ENCODE measurements around the gene CRYBB2. TPM values are rescaled to one million over a fixed set of nuclear protein-coding genes. Genes with fewer than 3 reads are reported as not detected.

Gene CRYBB2, protein sequence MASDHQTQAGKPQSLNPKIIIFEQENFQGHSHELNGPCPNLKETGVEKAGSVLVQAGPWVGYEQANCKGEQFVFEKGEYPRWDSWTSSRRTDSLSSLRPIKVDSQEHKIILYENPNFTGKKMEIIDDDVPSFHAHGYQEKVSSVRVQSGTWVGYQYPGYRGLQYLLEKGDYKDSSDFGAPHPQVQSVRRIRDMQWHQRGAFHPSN
- not detected in 2 replicates for total RNA-seq

DNA sequence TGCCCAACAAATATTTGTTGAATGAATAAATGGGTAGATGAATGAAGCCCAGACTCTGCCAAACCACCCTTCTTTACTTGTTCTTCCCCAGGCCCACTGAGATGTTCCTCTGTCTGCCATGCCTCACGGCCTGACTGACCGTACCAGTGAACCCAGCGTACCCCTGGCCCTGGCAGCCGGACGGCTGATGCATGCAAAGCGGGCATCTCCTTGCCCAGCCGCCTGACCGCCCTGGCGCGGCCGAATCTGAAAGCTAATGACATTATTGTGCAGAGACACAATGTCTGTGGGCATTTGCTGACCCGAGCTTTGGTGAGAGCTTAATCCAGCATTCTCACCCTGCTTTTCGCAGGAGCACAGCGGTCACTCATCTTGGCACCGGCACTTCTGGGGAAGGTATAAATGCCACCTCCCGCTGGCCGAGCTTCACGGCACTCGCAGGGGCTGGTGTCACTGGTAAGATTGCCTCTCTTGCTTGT is at the start of gene CRYBB2:
Gene CRYBB2 (plus strand): TSS at position 429 of the 479 bp plus-strand sequence. CDS start 1,791 bp downstream, outside the sequence.

DNA sequence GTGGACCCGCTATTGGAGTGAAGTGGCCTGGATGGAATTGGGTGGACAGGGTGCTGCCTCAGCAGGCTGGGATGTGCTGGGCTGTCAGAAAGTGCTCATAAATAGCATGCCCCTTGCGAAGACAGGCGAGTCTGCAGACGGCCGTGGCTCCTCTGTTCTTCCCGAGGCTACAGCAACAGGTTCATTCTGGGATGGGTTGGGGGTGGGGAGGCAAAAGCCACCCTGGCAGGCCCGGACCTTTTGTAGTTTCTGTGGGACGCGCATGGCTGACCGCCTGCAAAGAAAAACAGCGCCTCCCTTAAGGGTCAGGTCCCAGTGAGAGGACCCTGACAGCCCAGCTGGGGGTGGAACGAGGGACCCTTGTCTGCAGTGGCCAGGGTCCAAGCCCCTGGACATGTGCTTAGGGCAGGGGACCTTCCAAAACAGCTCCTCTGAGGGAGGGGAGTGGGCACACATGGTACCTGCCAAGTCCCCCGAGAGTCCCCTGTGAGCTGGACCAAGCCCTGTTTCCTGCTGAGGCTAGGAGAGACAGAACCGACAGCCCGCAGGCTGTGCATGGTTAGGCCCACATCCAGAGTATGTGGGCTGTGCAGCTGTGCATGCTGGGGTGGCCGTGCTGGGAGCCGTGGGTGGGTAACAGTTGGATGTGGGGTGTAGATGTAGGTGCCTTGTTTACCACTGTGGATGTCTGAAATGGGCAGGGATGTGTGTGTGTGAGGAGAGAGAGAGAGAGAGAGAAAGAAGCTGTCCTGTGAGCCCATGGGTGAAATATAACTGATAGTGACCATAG is 19.5 kb upstream of the CRYBB2 start, which contains the start of gene CRYBB3:
Gene CRYBB3 (plus strand): TSS at position 128 of the 790 bp plus-strand sequence. CDS start 1,539 bp downstream, outside the sequence.

Other genes starting within 250 kb of the CRYBB2 start
- gene CRYBB3, start 19.8 kb upstream of the CRYBB2 start, total RNA-seq, result not detected in 2 replicates

All from bronchial smooth muscle cell (primary cell).